MG63 (cell line): ENCODE measurements around the gene PNCK. TPM values are rescaled to one million over a fixed set of nuclear protein-coding genes. Genes with fewer than 3 reads are reported as not detected.

Experiments
- DNase-seq: peaks from one replicate; pipeline ENCODE4 v3.0.0-alpha.2; 2020
- H3K27me3 ChIP-seq: fragments of 250-450 bp; sonication (Bioruptor Pico); 2 replicates; pipeline ENCODE4 v1.5.1; 2020; ENCODE audit warnings: mild to moderate bottlenecking, moderate library complexity
- H3K36me3 ChIP-seq: fragments of 250-450 bp; sonication (Bioruptor Pico); 2 replicates; pipeline ENCODE4 v1.5.1; 2020; ENCODE audit warnings: mild to moderate bottlenecking, moderate library complexity
- H3K4me3 ChIP-seq: fragments of 250-450 bp; sonication (Bioruptor Pico); 2 replicates; pipeline ENCODE4 v1.5.1; 2020; ENCODE audit warnings: mild to moderate bottlenecking, moderate library complexity
- H3K9me3 ChIP-seq: fragments of 250-450 bp; sonication (Bioruptor Pico); 2 replicates; pipeline ENCODE4 v1.5.1; 2020; ENCODE audit warnings: mild to moderate bottlenecking, moderate library complexity
- total RNA-seq: library from RNA; depleted of rRNA; stranded (reverse); fragments of >200 nt; shearing (Covaris generic); gene quantifications from 2 replicates; pipeline ENCODE4 v1.2.3, GENCODE V29; 2014; ENCODE audit warnings: low replicate concordance

The PNCK gene
- total RNA-seq, 1 experiment from 2014 or later, result 0.43 TPM

GRCh38 chrX:153671589-153672530 is 1.8 kb downstream of the PNCK start:
- Histone ChIP-seq H3K36me3 (no peaks in the 10 kb centered on the region), H3K27me3 (no peaks in the 10 kb centered on the region), H3K9me3 (no peaks in the 10 kb centered on the region), H3K4me3 (no peak overlapping the region)
- no peak for DNase-seq

- H3K9me3 ChIP-seq, result no peaks in the 10 kb centered on the region
- DNase-seq, result no peak
- H3K4me3 ChIP-seq, result no peak overlapping the region
- H3K27me3 ChIP-seq, result no peaks in the 10 kb centered on the region
- H3K36me3 ChIP-seq, result no peaks in the 10 kb centered on the region
These were observed 2.6 kb downstream of the PNCK start for GRCh38 chrX:153670748-153671588.

- no peaks in the 10 kb centered on the region for H3K36me3 ChIP-seq
- no peak overlapping the region for H3K4me3 ChIP-seq
- DNase-seq, result no peak
- no peaks in the 10 kb centered on the region for H3K9me3 ChIP-seq
- H3K27me3 ChIP-seq, result no peaks in the 10 kb centered on the region
These were observed 3.5 kb downstream of the PNCK start for GRCh38 chrX:153669901-153670731.

GRCh38 chrX:153669174-153669890 is 4.3 kb downstream of the PNCK start:
- DNase-seq, result no peak
- H3K4me3 ChIP-seq, result no peak overlapping the region
- H3K9me3 ChIP-seq, result no peaks in the 10 kb centered on the region
- H3K27me3 ChIP-seq, result no peaks in the 10 kb centered on the region
- H3K36me3 ChIP-seq, result no peaks in the 10 kb centered on the region

GRCh38 chrX:153668423-153669173 is 5.0 kb downstream of the PNCK start:
- Histone ChIP-seq H3K36me3 (no peaks in the 10 kb centered on the region), H3K9me3 (no peaks in the 10 kb centered on the region), H3K27me3 (no peaks in the 10 kb centered on the region), H3K4me3 (no peak overlapping the region)
- DNase-seq, result no peak

GRCh38 chrX:153667956-153668396 is 5.6 kb downstream of the PNCK start:
- no peaks in the 10 kb centered on the region for H3K27me3 ChIP-seq
- no peaks in the 10 kb centered on the region for H3K9me3 ChIP-seq
- DNase-seq, result peak; percentile 77
- H3K36me3 ChIP-seq, result no peaks in the 10 kb centered on the region
- peak overlapping the region; percentile 35 for H3K4me3 ChIP-seq

- DNase-seq, result no peak
These were observed 6.2 kb downstream of the PNCK start for GRCh38 chrX:153667281-153667955.

GRCh38 chrX:153665726-153666306 is 7.8 kb downstream of the PNCK start:
- no peaks in the 10 kb centered on the region for H3K9me3 ChIP-seq
- DNase-seq, result no peak
- H3K27me3 ChIP-seq, result peaks cover 2% of the 10 kb centered on the region; the same call in 1 of the 2 replicates
- no peaks in the 10 kb centered on the region for H3K36me3 ChIP-seq
- no peak overlapping the region for H3K4me3 ChIP-seq

More at GRCh38 chrX:153667281-153667955, 6.2 kb downstream of the PNCK start:
- no peaks in the 10 kb centered on the region for H3K36me3 ChIP-seq
- H3K9me3 ChIP-seq, result no peaks in the 10 kb centered on the region
- peak overlapping the region; percentile 35 for H3K4me3 ChIP-seq
- H3K27me3 ChIP-seq, result no peaks in the 10 kb centered on the region

- Histone ChIP-seq H3K27me3 (peaks cover 2% of the 10 kb centered on the region; the same call in 1 of the 2 replicates), H3K4me3 (no peak overlapping the region), H3K36me3 (no peaks in the 10 kb centered on the region), H3K9me3 (no peaks in the 10 kb centered on the region)
- DNase-seq, result peak; percentile 16
These were observed 11.3 kb downstream of the PNCK start for GRCh38 chrX:153662266-153662665.

- no peaks in the 10 kb centered on the region for H3K36me3 ChIP-seq
- H3K9me3 ChIP-seq, result no peaks in the 10 kb centered on the region
- peaks cover 2% of the 10 kb centered on the region; the same call in 1 of the 2 replicates for H3K27me3 ChIP-seq
- DNase-seq, result no peak
- no peak overlapping the region for H3K4me3 ChIP-seq
These were observed 14.3 kb downstream of the PNCK start for GRCh38 chrX:153659268-153659667.

GRCh38 chrX:153657161-153657560 is 16.5 kb downstream of the PNCK start:
- no peak overlapping the region for H3K4me3 ChIP-seq
- peak; percentile 36 for DNase-seq
- no peaks in the 10 kb centered on the region for H3K9me3 ChIP-seq
- H3K36me3 ChIP-seq, result no peaks in the 10 kb centered on the region
- peaks cover 2% of the 10 kb centered on the region; the same call in 1 of the 2 replicates for H3K27me3 ChIP-seq

- Histone ChIP-seq H3K4me3 (no peak overlapping the region), H3K36me3 (no peaks in the 10 kb centered on the region), H3K9me3 (no peaks in the 10 kb centered on the region), H3K27me3 (no peaks in the 10 kb centered on the region)
- no peak for DNase-seq
These were observed 20.1 kb downstream of the PNCK start for GRCh38 chrX:153653556-153653955.

GRCh38 chrX:153651540-153652079 is 22.0 kb downstream of the PNCK start:
- Histone ChIP-seq H3K27me3 (no peaks in the 10 kb centered on the region), H3K4me3 (no peak overlapping the region), H3K36me3 (no peaks in the 10 kb centered on the region), H3K9me3 (no peaks in the 10 kb centered on the region)
- DNase-seq, result no peak

- DNase-seq, result no peak
- Histone ChIP-seq H3K36me3 (no peaks in the 10 kb centered on the region), H3K9me3 (no peaks in the 10 kb centered on the region), H3K27me3 (no peaks in the 10 kb centered on the region), H3K4me3 (no peak overlapping the region)
These were observed 22.7 kb downstream of the PNCK start for GRCh38 chrX:153650959-153651358.
